ENCODE results near the gene CELSR1. TPM values are rescaled to one million over a fixed set of nuclear protein-coding genes. Genes with fewer than 3 reads are reported as not detected.

CELSR1 gene
- total and polyA plus RNA-seq, 2 of the 13 experiments (the other 11 are each of a cell fraction or from before 2014, with no cell fraction given) = 0.78 to 1.8 TPM

- no peak for TF ChIP-seq ZNF776 (CRISPR knock-in tag; IDR thresholded peaks at IDR 0.05)
- TF ChIP-seq MLXIP (CRISPR knock-in tag; IDR thresholded peaks at IDR 0.05; ENCODE audit: borderline replicate concordance) = peak; percentile 80; the same call in 1 of the 2 replicates
- TF ChIP-seq ZBTB4 (CRISPR knock-in tag; IDR thresholded peaks at IDR 0.05; ENCODE audit: borderline replicate concordance) = 0 out of 2 replicates have a peak, but pooled peaks have one; percentile 49
- TF ChIP-seq ZBTB7B (CRISPR knock-in tag; IDR thresholded peaks at IDR 0.05) = peak; percentile 98
- no peak for TF ChIP-seq NFE2L1 (CRISPR knock-in tag; IDR thresholded peaks at IDR 0.05; ENCODE audit: borderline replicate concordance)
- TF ChIP-seq FIP1L1 (IDR thresholded peaks at IDR 0.05; ENCODE audit: borderline replicate concordance, insufficient read depth, low read depth, low read length) = no peak
- TF ChIP-seq ZNF597 (CRISPR knock-in tag; IDR thresholded peaks at IDR 0.05) = no peak
- TF ChIP-seq JDP2 (CRISPR knock-in tag; IDR thresholded peaks at IDR 0.05; ENCODE audit: borderline replicate concordance) = no peak; the same call in 1 of the 2 replicates
- no peak for TF ChIP-seq FOXP1 (IDR thresholded peaks at IDR 0.05)
- peak; percentile 48; the same call in 1 of the 2 replicates for TF ChIP-seq FOXP1 (CRISPR knock-in tag; IDR thresholded peaks at IDR 0.05)
- no peak for TF ChIP-seq CHCHD3 (CRISPR knock-in tag; IDR thresholded peaks at IDR 0.05)
- no peak for TF ChIP-seq LCORL (IDR thresholded peaks at IDR 0.05)
- peak; percentile 97 for TF ChIP-seq LCORL (CRISPR knock-in tag; IDR thresholded peaks at IDR 0.05)
- no peak for TF ChIP-seq HHEX (CRISPR knock-in tag; IDR thresholded peaks at IDR 0.05)
- TF ChIP-seq ATF1 (CRISPR knock-in tag; IDR thresholded peaks at IDR 0.05) = no peak
- TF ChIP-seq MTF1 (CRISPR knock-in tag; IDR thresholded peaks at IDR 0.05) = no peak
- TF ChIP-seq THAP11 (CRISPR knock-in tag; IDR thresholded peaks at IDR 0.05) = peak; percentile 65; the same call in 1 of the 2 replicates
- no peak for TF ChIP-seq RFX3 (CRISPR knock-in tag; IDR thresholded peaks at IDR 0.05)
- TF ChIP-seq ZNF7 (CRISPR knock-in tag; IDR thresholded peaks at IDR 0.05) = no peak
- TF ChIP-seq HBP1 (CRISPR knock-in tag; IDR thresholded peaks at IDR 0.05; ENCODE audit: low read depth) = no peak
- TF ChIP-seq ZNF256 (CRISPR knock-in tag; conservative IDR thresholded peaks at IDR 0.05) = no peak
- TF ChIP-seq ZNF556 (CRISPR knock-in tag; IDR thresholded peaks at IDR 0.05; ENCODE audit: borderline replicate concordance) = peak; percentile 87
- peak; percentile 90; the same call in 1 of the 2 replicates for TF ChIP-seq ZSCAN29 (CRISPR knock-in tag; conservative IDR thresholded peaks at IDR 0.05)
Measured at GRCh38 chr22:46453006-46453828, 84.2 kb downstream of the CELSR1 start (continued).
